HG02759 (cell line): Measurements from ENCODE around the gene GPC5.
A peak's percentile ranks its signal among the peaks of the same experiment; 100 is the strongest.

Experiments used
- ATAC-seq: cut with Tn5 transposase; IDR thresholded peaks from one replicate; pipeline ENCODE4 v1.9.1; 2021; ENCODE audit warnings: mild to moderate bottlenecking, moderate library complexity; ENCODE audit not compliant: unreplicated experiment

The GPC5 gene

GRCh38 chr13:92303428-92303827 lies 905.0 kb downstream of the GPC5 start:
- ATAC-seq: no peak

DNA sequence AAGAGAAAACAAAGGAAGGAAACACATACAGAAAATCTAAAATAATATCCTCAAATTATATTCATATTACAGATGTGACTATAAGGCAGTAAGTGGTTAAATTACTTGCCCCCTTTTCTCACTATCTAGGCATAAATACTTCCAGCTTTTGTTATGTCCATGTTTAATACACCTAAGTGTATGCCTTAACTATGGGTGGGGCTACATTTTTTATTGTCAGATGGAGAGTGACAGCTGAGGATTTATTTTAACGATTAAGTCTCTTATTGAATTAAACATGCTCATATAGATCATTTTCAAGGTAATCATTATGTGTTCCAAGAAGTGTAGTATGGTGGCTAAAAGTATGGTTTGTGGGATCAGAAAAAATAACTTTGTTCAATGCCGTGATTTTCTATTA lies 909.3 kb downstream of the GPC5 start:
- no peak for ATAC-seq

- no peak for ATAC-seq
These were observed 914.4 kb downstream of the GPC5 start for GRCh38 chr13:92312823-92313222.

DNA sequence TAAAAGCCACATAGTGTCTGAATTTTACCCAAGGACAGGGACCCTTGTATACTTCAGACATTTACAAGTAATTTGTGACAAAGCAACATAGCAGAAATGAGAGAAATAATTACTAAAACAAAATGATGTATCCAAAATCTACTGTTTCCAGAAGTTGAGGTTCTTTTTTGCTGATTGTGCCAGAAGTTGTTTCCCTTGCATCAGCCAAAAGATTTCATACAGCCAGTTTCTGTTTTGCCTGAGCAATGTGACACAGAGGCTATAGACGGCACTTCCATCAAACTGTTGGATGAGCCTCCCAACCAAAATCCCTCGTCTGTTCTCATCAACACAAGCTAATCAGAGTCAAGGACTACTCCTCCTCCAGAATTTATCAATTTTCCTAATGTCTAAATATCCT lies 915.0 kb downstream of the GPC5 start:
- ATAC-seq: no peak

- ATAC-seq: peak; percentile 66
These were observed 916.8 kb downstream of the GPC5 start for GRCh38 chr13:92315265-92315664.

- no peak for ATAC-seq
These were observed 917.6 kb downstream of the GPC5 start for GRCh38 chr13:92316030-92316429.

DNA sequence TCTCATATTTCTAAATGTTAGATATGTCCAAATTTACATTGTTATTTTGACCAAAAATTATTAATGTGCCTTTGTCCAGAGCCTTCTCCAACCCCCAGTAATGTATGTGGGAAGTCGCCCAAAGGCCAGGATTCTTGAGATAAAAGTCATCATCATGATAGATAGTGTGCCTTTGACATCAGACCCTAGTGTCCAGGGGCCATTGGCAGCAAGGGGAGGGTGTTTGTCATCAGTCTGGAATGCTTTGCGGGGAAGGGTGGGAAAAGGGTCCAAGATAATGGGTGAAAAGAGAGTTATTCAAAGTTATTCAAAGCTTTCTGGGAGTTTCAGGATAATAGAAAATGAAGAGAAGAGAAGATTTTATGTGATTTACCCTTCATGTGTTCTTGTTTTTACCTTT lies 918.6 kb downstream of the GPC5 start:
- ATAC-seq: no peak

- no peak for ATAC-seq
These were observed 921.9 kb downstream of the GPC5 start for GRCh38 chr13:92320323-92320722.

GRCh38 chr13:92321174-92321573 lies 922.8 kb downstream of the GPC5 start:
- no peak for ATAC-seq

GRCh38 chr13:92345627-92346026 lies 947.2 kb downstream of the GPC5 start:
- ATAC-seq: no peak

DNA sequence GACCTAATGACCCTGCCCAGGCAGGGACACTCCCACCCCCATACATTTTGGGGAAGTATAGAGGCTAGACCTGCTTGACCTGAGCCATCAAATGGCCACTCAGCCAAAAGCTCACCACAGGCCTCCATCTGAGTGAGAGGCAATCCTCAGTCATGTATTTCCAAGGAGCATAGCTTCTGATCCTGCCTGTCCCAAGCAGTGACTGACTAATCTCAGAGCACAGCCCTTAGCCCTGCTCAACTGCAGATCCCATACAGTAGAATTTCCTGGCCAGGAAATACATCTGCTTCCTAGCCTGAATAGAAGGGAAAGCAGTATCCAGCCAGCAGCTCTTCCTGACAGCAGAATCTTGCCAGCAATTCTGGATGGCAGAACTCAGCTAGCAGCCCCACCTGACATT lies 947.6 kb downstream of the GPC5 start:
- ATAC-seq: no peak

DNA sequence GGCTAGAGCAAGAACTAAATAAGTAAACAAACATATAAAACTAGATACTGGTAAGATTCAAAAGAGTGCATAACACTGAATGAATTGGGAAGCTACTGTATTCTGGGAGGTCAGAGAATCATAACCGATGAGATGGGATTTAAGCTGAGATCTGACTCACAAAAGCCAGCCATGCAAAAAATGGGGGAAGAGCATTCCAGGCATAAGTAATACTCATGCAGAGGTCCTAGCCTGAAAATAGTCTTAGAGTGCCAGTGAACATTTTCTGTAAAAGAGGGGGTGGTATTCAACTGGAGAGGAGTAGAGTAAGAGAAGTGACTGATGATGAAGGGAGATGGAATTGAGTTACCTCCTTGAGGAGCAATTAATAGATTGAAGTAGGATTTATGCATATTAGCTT lies 956.2 kb downstream of the GPC5 start:
- ATAC-seq: no peak

GRCh38 chr13:92355213-92355612 lies 956.8 kb downstream of the GPC5 start:
- no peak for ATAC-seq

GRCh38 chr13:92362717-92363116 lies 964.3 kb downstream of the GPC5 start:
- no peak for ATAC-seq

DNA sequence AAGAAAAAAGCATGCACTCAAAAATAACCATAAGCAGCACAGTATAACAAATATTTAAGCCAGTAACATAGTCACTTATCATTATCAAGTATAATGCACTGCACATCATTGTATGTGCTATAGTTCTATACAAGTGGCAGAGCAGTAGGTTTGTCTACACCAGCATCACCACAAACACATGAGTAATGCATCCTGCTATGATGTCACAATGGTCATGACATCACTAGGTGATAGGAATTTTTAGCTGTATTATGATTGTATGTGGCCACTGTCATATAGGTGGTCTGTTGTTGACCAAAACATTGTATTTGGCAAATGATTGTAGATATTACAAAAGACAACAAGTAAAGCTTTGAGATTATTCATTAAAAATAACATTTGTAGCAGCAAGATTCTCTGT lies 967.5 kb downstream of the GPC5 start:
- ATAC-seq: no peak

DNA sequence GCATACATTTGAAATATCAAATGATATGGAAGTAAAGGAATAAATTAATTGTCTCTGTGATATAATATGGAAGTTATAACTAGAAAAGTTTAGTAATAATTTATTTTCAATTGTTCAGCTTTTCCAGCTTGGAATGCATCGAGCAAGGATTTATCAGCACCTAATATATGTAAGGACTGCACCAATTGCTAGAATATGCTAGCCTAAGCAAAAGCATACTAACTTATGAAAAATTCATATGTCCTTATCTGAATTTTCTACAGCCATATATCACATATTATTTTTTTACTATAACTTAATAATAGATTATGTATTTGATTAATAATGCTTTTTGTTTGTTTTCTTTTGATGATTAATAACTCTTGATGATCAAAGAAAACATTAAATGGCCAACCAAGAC lies 979.0 kb downstream of the GPC5 start:
- no peak for ATAC-seq

DNA sequence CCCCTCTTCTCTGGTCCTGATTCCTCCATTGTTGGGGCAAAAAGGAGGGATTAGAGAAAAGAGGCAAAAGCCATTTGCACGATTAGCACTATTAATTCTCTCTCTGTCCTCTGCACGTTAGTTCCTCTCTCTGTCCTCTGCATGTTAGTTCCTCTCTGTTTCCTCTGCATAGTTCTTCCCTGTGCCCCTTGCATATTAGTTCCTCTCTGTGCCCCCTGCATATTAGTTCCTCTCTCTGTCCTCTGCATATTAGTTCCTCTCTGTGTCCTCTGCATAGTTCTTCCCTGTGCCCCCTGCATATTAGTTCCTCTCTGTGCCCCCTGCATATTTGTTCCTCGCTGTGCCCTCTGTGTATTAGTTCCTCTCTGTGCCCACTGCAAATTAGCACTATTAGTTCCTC lies 981.0 kb downstream of the GPC5 start:
- no peak for ATAC-seq

- no peak for ATAC-seq
These were observed 986.0 kb downstream of the GPC5 start for GRCh38 chr13:92384410-92384809.

DNA sequence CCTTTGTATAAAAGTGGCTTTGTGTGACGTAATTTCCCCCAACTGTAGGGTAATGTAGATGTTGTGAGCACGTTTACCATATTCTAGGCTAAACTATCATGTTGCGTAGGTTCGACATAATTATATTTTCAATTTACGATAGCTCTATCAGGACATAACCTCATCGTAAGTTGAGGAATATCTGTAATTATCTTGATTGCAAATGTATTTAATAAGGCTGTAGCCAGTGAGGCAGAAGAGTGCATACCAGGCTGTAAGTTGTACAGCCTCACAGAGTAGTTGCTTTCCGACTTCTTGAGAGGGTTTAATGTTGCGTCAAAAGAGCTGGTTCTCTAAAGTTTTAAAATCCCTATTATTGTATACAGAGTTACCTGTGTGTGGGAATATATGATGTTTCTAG lies 988.8 kb downstream of the GPC5 start:
- no peak for ATAC-seq

- ATAC-seq: no peak
These were observed 991.8 kb downstream of the GPC5 start for GRCh38 chr13:92390217-92390616.

DNA sequence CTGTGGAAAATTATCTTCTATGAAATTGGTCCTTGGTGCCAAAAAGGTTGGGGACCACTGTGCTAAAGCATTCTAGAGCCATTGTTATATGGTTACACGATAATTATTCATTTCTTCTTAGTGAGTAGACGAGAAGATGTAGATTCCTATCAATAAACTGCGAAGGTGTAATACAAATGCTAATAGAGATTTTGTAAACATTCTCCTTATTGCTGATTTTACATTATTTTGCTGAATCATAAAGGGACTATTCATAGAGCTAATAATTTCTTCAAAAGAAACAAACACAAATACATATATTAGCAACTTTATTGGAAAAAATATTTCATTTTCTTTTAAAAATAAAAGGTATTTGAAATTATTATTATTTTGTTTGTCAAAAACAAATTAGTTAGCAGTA lies 1005.2 kb downstream of the GPC5 start:
- ATAC-seq: no peak

GRCh38 chr13:92407858-92408257 lies 1009.4 kb downstream of the GPC5 start:
- no peak for ATAC-seq

DNA sequence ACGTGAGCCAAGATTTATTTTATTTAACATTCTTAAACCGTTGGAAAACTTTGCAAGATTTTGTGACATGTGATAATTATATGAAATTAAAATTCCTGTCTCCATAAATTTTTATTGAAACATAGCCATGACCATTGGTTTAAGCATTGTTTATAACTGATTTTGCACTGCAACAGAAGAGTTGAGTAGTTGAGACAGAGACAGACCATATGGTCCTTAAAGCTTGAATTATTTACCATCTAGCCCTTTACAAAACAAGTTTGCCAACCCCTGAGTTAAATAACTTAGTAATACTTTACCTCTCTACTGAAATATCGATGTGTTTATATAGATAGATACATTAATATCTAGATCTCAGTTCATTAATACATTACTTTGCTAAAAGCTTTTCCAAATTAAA lies 1014.1 kb downstream of the GPC5 start:
- no peak for ATAC-seq

DNA sequence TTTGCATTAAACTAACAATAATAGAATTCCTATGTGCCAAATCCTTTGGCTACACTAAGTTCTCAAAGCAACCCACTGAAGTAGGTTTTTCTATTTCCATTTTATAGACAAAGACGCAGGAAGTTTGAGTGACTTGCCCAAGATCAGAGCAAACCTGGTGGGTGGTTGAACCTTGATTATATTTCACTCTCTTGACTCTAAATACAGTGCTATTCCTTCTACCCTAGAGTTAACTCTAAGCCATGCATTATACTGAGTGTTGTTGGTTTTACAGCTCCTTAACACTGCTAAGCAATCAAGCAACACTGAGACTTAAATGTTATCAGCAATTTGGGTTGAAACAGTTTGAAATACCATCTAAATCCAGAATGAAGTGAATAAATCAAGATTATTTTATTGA lies 1014.6 kb downstream of the GPC5 start:
- no peak for ATAC-seq
